ENCODE results near the gene SLC50A1. TPM values are rescaled to one million over a fixed set of nuclear protein-coding genes. Genes with fewer than 3 reads are reported as not detected.
A peak's percentile ranks its signal among the peaks of the same experiment; 100 is the strongest.

The SLC50A1 gene
- total RNA-seq, 2 donors from 2014 or later, result 25.1 to 29.8 TPM

DNA sequence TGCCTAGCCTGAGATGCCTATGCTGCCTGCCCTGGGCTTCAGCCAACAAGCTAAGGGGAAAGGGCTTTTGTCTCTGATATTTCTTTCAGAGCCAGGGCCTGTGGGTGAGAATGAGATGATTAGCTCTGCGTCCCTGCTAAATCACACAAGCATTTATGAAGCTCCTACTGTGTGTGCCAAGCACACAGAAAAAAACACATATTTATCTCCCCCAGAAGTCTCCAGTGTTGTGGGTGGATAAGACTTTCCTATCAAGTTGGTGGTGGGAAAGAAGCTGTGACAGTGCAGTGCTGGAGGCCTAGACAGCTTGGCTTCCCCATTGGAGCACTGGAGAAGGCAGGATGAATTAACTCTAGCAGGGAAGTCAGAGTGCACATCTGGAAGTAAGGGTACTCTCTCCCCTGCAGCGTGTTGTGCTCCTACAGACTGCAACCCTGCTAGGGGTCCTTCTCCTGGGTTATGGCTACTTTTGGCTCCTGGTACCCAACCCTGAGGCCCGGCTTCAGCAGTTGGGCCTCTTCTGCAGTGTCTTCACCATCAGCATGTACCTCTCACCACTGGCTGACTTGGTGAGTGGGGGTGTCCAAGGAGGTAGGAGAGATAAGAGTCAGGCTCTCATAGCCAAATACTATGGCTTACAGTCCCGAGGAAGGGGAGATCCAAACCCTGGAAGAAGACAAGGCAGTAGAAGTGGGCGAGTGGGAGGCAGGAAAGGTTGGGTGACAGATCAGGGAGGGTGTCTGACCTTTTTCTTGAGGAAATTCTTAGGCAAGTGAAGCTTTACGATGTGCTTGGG lies 1.7 kb downstream of the SLC50A1 start:
- H3K27me3 Mint-ChIP-seq (ENCODE audit: insufficient read depth), result peaks cover 26% of the 10 kb centered on the region
- peak overlapping the region; percentile 99 for H3K4me3 ChIP-seq (ENCODE audit: low read length)
- H3K9me3 Mint-ChIP-seq, result no peaks in the 10 kb centered on the region
- no peak overlapping the region for H3K9ac ChIP-seq (ENCODE audit: extremely low read depth, low read length, poor library complexity, severe bottlenecking)
- H3K4me1 Mint-ChIP-seq, result peaks cover 13% of the 10 kb centered on the region
- WGBS, 2 experiments (ENCODE audit: insufficient coverage in 1 of 2, insufficient read length in 1 of 2), result 89 to 90% methylated on average over 4 to 6 of the region's 6 CpGs
- H3K4me3 Mint-ChIP-seq, result peak overlapping the region; percentile 94
- peaks cover under 1% of the 10 kb centered on the region for H3K27me3 ChIP-seq (ENCODE audit: control insufficient read depth, insufficient read depth, low read length, poor library complexity, severe bottlenecking)
- H3K9me3 ChIP-seq (ENCODE audit: control insufficient read depth, low read length), result no peaks in the 10 kb centered on the region
- no peak overlapping the region for H3K27ac ChIP-seq (ENCODE audit: low read depth, low read length)
- peaks cover 12% of the 10 kb centered on the region for H3K36me3 ChIP-seq (ENCODE audit: control insufficient read depth, insufficient read depth, low read length)
- TF ChIP-seq, protein P1, sequence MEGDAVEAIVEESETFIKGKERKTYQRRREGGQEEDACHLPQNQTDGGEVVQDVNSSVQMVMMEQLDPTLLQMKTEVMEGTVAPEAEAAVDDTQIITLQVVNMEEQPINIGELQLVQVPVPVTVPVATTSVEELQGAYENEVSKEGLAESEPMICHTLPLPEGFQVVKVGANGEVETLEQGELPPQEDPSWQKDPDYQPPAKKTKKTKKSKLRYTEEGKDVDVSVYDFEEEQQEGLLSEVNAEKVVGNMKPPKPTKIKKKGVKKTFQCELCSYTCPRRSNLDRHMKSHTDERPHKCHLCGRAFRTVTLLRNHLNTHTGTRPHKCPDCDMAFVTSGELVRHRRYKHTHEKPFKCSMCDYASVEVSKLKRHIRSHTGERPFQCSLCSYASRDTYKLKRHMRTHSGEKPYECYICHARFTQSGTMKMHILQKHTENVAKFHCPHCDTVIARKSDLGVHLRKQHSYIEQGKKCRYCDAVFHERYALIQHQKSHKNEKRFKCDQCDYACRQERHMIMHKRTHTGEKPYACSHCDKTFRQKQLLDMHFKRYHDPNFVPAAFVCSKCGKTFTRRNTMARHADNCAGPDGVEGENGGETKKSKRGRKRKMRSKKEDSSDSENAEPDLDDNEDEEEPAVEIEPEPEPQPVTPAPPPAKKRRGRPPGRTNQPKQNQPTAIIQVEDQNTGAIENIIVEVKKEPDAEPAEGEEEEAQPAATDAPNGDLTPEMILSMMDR (conservative IDR thresholded peaks at IDR 0.05), result no peak
- H3K27ac Mint-ChIP-seq, result no peak overlapping the region
- peaks cover 4% of the 10 kb centered on the region for H3K4me1 ChIP-seq (ENCODE audit: control insufficient read depth, insufficient read depth, low read length)
- H3K36me3 Mint-ChIP-seq (ENCODE audit: low read depth), result peaks cover 15% of the 10 kb centered on the region
- DNase-seq, result no peak

DNA sequence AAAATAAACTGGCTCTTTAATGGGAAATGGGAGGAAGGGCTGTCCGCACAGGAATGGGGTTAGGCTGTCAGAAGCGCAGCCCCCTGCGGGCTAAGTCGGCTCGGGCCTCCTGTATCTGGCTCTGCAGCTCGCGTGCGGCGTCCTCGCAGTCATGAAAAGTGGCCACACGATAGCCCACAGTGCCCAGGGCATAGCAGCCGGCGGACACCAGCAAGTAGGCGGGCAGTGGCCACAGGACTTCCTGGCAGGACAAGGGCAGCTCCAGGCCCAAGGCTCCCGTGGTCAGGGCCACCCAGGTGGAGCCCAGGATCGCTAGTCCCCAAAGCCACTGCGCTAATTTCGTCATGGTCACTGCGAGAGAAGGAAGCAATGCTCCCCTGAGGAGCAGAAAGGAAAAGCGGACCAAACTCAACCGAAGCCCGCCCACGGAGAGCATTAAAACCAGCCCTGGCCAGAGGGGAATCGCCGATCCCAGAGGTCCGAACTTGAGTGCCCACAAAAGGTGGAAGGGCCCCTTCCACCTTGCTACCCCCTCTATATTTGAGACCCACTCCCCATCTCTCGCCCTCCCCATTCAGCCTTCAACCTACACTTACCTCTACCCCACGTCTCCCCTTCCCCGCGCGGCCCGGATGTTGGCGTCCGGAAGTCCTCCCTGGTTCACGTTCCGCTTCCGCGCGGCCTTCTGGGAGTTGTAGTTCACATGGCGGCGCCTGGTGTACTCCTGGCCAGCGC lies 4.4 kb downstream of the SLC50A1 start, which contains the start of gene DPM3:
Gene DPM3 (minus strand): TSS at position 637 of the 735 bp plus-strand sequence. CDS start 291 bp downstream, at position 346.
- Histone ChIP-seq H3K4me3 (ENCODE audit: low read length) (peak within 1 kb of the TSS; percentile 97), H3K36me3 (ENCODE audit: control insufficient read depth, insufficient read depth, low read length) (peaks cover 12% of the 10 kb centered on the region), H3K27me3 (ENCODE audit: control insufficient read depth, insufficient read depth, low read length, poor library complexity, severe bottlenecking) (peaks cover 8% of the 10 kb centered on the region), H3K9ac (ENCODE audit: extremely low read depth, low read length, poor library complexity, severe bottlenecking) (peak within 1 kb of the TSS; percentile 68), H3K27ac (ENCODE audit: low read depth, low read length) (peak within 1 kb of the TSS; percentile 12), H3K9me3 (ENCODE audit: control insufficient read depth, low read length) (no peaks in the 10 kb centered on the region), H3K4me1 (ENCODE audit: control insufficient read depth, insufficient read depth, low read length) (peaks cover 4% of the 10 kb centered on the region)
- Mint-ChIP-seq H3K4me3 (peak within 1 kb of the TSS; percentile 99), H3K27ac (peak within 1 kb of the TSS; percentile 94), H3K9me3 (no peaks in the 10 kb centered on the region), H3K27me3 (ENCODE audit: insufficient read depth) (peaks cover 32% of the 10 kb centered on the region), H3K36me3 (ENCODE audit: low read depth) (peaks cover 13% of the 10 kb centered on the region), H3K4me1 (peaks cover 7% of the 10 kb centered on the region)
- TF ChIP-seq, protein P1 (conservative IDR thresholded peaks at IDR 0.05), result no peak
- DNase-seq, result peak; percentile 93
- WGBS, 2 experiments (ENCODE audit: insufficient coverage in 1 of 2, insufficient read length in 1 of 2), result 0 to 1% methylated on average over 25 to 42 of the region's 42 CpGs

DNA sequence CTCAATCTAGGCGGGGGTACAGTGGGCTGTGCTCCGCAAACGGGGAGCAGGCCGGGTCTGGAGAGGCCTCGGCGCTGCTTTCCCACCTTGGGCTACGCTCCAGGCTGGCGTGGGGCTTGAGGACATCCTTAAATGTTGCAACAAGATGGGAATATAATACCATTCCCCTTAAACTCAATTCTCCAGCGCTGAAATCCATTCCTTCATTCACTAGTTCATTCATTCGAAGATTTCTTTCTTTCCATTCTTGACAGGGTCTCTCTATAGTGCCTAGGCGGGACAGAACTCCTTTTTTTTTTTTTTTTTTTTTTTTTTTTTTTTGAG lies 4.9 kb downstream of the SLC50A1 start:
- H3K9ac ChIP-seq (ENCODE audit: extremely low read depth, low read length, poor library complexity, severe bottlenecking), result no peak overlapping the region
- TF ChIP-seq, protein P1 (conservative IDR thresholded peaks at IDR 0.05), result no peak

More for the DNA sequence above, 4.9 kb downstream of the SLC50A1 start:
- Histone ChIP-seq H3K4me1 (ENCODE audit: control insufficient read depth, insufficient read depth, low read length) (peaks cover 4% of the 10 kb centered on the region), H3K27ac (ENCODE audit: low read depth, low read length) (no peak overlapping the region), H3K9me3 (ENCODE audit: control insufficient read depth, low read length) (no peaks in the 10 kb centered on the region), H3K27me3 (ENCODE audit: control insufficient read depth, insufficient read depth, low read length, poor library complexity, severe bottlenecking) (peaks cover 8% of the 10 kb centered on the region), H3K36me3 (ENCODE audit: control insufficient read depth, insufficient read depth, low read length) (peaks cover 12% of the 10 kb centered on the region), H3K4me3 (ENCODE audit: low read length) (peak overlapping the region; percentile 97)
- Mint-ChIP-seq H3K27ac (peak overlapping the region; percentile 94), H3K4me3 (peak overlapping the region; percentile 99), H3K4me1 (peaks cover 6% of the 10 kb centered on the region), H3K9me3 (no peaks in the 10 kb centered on the region), H3K36me3 (ENCODE audit: low read depth) (peaks cover 13% of the 10 kb centered on the region), H3K27me3 (ENCODE audit: insufficient read depth) (peaks cover 35% of the 10 kb centered on the region)
- 10 to 19% methylated on average over 3 to 11 of the region's 11 CpGs for WGBS, 2 experiments (ENCODE audit: insufficient coverage in 1 of 2, insufficient read length in 1 of 2)
- no peak for DNase-seq
